Measurements from ENCODE around the gene RMDN2.

The RMDN2 gene

GRCh38 chr2:37885329-37885993 is 39.6 kb upstream of the RMDN2 start:
- no peak overlapping the region for H3K27ac ChIP-seq

GRCh38 chr2:37886745-37887144 is 38.3 kb upstream of the RMDN2 start:
- Histone ChIP-seq H3K36me3 (no peaks in the 10 kb centered on the region), H3K4me1 (peaks cover 7% of the 10 kb centered on the region), H3K27me3 (no peaks in the 10 kb centered on the region)

More at GRCh38 chr2:37885329-37885993, 39.6 kb upstream of the RMDN2 start:
- Histone ChIP-seq H4K20me1 (no peaks in the 10 kb centered on the region), H3K27me3 (no peaks in the 10 kb centered on the region), H3K4me2 (no peak overlapping the region), H3K36me3 (no peaks in the 10 kb centered on the region), H3K4me3 (no peak overlapping the region), H3K9ac (no peak overlapping the region), H3K4me1 (peaks cover 6% of the 10 kb centered on the region), H3K9me3 (no peaks in the 10 kb centered on the region)
- TF ChIP-seq Cebpa-rat (IDR thresholded peaks at IDR 0.05) = no peak

GRCh38 chr2:37887286-37887685 is 37.8 kb upstream of the RMDN2 start:
- Histone ChIP-seq H3K9me3 (no peaks in the 10 kb centered on the region), H3K4me1 (peaks cover 13% of the 10 kb centered on the region)
- TF ChIP-seq Cebpa-rat (IDR thresholded peaks at IDR 0.05) = no peak

More at GRCh38 chr2:37886745-37887144, 38.3 kb upstream of the RMDN2 start:
- no peaks in the 10 kb centered on the region for H4K20me1 ChIP-seq
- TF ChIP-seq Cebpa-rat (IDR thresholded peaks at IDR 0.05) = no peak
- H3K4me3 ChIP-seq = no peak overlapping the region
- H3K4me2 ChIP-seq = no peak overlapping the region
- no peaks in the 10 kb centered on the region for H3K9me3 ChIP-seq
- no peak overlapping the region for H3K9ac ChIP-seq
- H3K27ac ChIP-seq = no peak overlapping the region

GRCh38 chr2:37890893-37891495 is 34.1 kb upstream of the RMDN2 start:
- TF ChIP-seq Cebpa-rat (IDR thresholded peaks at IDR 0.05) = no peak
- no peak overlapping the region for H3K4me3 ChIP-seq
- H3K27ac ChIP-seq = no peak overlapping the region
- no peaks in the 10 kb centered on the region for H3K27me3 ChIP-seq
- no peaks in the 10 kb centered on the region for H3K9me3 ChIP-seq
- H3K36me3 ChIP-seq = no peaks in the 10 kb centered on the region
- H3K4me2 ChIP-seq = peak overlapping the region; percentile 73; the same call in 1 of the 2 replicates
- H3K9ac ChIP-seq = no peak overlapping the region
- H3K4me1 ChIP-seq = peaks cover 31% of the 10 kb centered on the region
- H4K20me1 ChIP-seq = no peaks in the 10 kb centered on the region

More at GRCh38 chr2:37887286-37887685, 37.8 kb upstream of the RMDN2 start:
- Histone ChIP-seq H3K4me3 (no peak overlapping the region), H3K4me2 (no peak overlapping the region), H3K27ac (no peak overlapping the region), H4K20me1 (no peaks in the 10 kb centered on the region), H3K27me3 (no peaks in the 10 kb centered on the region), H3K9ac (no peak overlapping the region), H3K36me3 (no peaks in the 10 kb centered on the region)

- H3K4me2 ChIP-seq = peak overlapping the region; percentile 73
- H4K20me1 ChIP-seq = no peaks in the 10 kb centered on the region
- H3K9ac ChIP-seq = peak overlapping the region; percentile 36; the same call in 1 of the 2 replicates
- peak overlapping the region; percentile 15; the same call in 1 of the 2 replicates for H3K4me3 ChIP-seq
- H3K9me3 ChIP-seq = no peaks in the 10 kb centered on the region
- no peak for TF ChIP-seq Cebpa-rat (IDR thresholded peaks at IDR 0.05)
- H3K27me3 ChIP-seq = no peaks in the 10 kb centered on the region
- H3K4me1 ChIP-seq = peaks cover 31% of the 10 kb centered on the region
- no peaks in the 10 kb centered on the region for H3K36me3 ChIP-seq
- H3K27ac ChIP-seq = peak overlapping the region; percentile 22; the same call in 1 of the 2 replicates
Observed at GRCh38 chr2:37891846-37892435, 33.1 kb upstream of the RMDN2 start.

GRCh38 chr2:37892436-37893114 is 32.5 kb upstream of the RMDN2 start:
- H4K20me1 ChIP-seq = no peaks in the 10 kb centered on the region
- no peaks in the 10 kb centered on the region for H3K27me3 ChIP-seq
- peaks cover 31% of the 10 kb centered on the region for H3K4me1 ChIP-seq
- peak overlapping the region; percentile 15; the same call in 1 of the 2 replicates for H3K4me3 ChIP-seq
- TF ChIP-seq Cebpa-rat (IDR thresholded peaks at IDR 0.05) = no peak
- H3K36me3 ChIP-seq = no peaks in the 10 kb centered on the region
- peak overlapping the region; percentile 36; the same call in 1 of the 2 replicates for H3K9ac ChIP-seq
- peak overlapping the region; percentile 73 for H3K4me2 ChIP-seq
- H3K27ac ChIP-seq = peak overlapping the region; percentile 28; the same call in 1 of the 2 replicates
- no peaks in the 10 kb centered on the region for H3K9me3 ChIP-seq

- H3K9ac ChIP-seq = no peak overlapping the region
Observed at GRCh38 chr2:37893327-37893726, 31.8 kb upstream of the RMDN2 start.

GRCh38 chr2:37894047-37894446 is 31.0 kb upstream of the RMDN2 start:
- H3K9me3 ChIP-seq = no peaks in the 10 kb centered on the region
- H3K4me1 ChIP-seq = peaks cover 31% of the 10 kb centered on the region
- H4K20me1 ChIP-seq = no peaks in the 10 kb centered on the region
- H3K4me3 ChIP-seq = no peak overlapping the region
- H3K4me2 ChIP-seq = peak overlapping the region; percentile 73; the same call in 1 of the 2 replicates
- H3K36me3 ChIP-seq = no peaks in the 10 kb centered on the region
- no peak overlapping the region; the same call in 1 of the 2 replicates for H3K27ac ChIP-seq
- H3K9ac ChIP-seq = no peak overlapping the region
- TF ChIP-seq Cebpa-rat (IDR thresholded peaks at IDR 0.05) = no peak
- no peaks in the 10 kb centered on the region for H3K27me3 ChIP-seq

More at GRCh38 chr2:37893327-37893726, 31.8 kb upstream of the RMDN2 start:
- Histone ChIP-seq H3K27me3 (no peaks in the 10 kb centered on the region), H3K36me3 (no peaks in the 10 kb centered on the region), H3K4me2 (peak overlapping the region; percentile 73), H3K4me1 (peaks cover 31% of the 10 kb centered on the region), H3K27ac (peak overlapping the region; percentile 28), H3K4me3 (no peak overlapping the region), H4K20me1 (no peaks in the 10 kb centered on the region), H3K9me3 (no peaks in the 10 kb centered on the region)
- TF ChIP-seq Cebpa-rat (IDR thresholded peaks at IDR 0.05) = no peak

GRCh38 chr2:37894601-37895000 is 30.5 kb upstream of the RMDN2 start:
- H3K4me3 ChIP-seq = no peak overlapping the region
- H3K4me1 ChIP-seq = peaks cover 31% of the 10 kb centered on the region
- H3K36me3 ChIP-seq = no peaks in the 10 kb centered on the region
- H3K27ac ChIP-seq = no peak overlapping the region
- no peaks in the 10 kb centered on the region for H3K9me3 ChIP-seq
- no peak overlapping the region for H3K4me2 ChIP-seq
- no peaks in the 10 kb centered on the region for H3K27me3 ChIP-seq
- no peaks in the 10 kb centered on the region for H4K20me1 ChIP-seq
- TF ChIP-seq Cebpa-rat (IDR thresholded peaks at IDR 0.05) = no peak
- no peak overlapping the region for H3K9ac ChIP-seq

All from BLaER1 (cell line).